Transverse colon (tissue), 4 donors: ENCODE data around the gene DTX1. TPM values are rescaled to one million over a fixed set of nuclear protein-coding genes. Genes with fewer than 3 reads are reported as not detected.

Experiments
- DNase-seq: peaks from one replicate; pipeline ENCODE4 v3.0.0-alpha.2; 2019
- H3K27ac ChIP-seq, 4 donors: fragments of 200-600 bp; sonication (generic); 2 replicates each; pipeline ENCODE4 v1.5.1; 2016 to 2018; ENCODE audit warnings: inconsistent platforms in 4 of 4
- H3K27me3 ChIP-seq: fragments of 200-600 bp; sonication (generic); 2 replicates; pipeline ENCODE4 v1.5.1; 2017; ENCODE audit warnings: inconsistent platforms
- H3K36me3 ChIP-seq, 4 donors: fragments of 200-600 bp; sonication (generic); 2 replicates each; pipeline ENCODE4 v1.5.1; 2017 to 2019; ENCODE audit warnings: inconsistent platforms in 4 of 4
- H3K4me1 ChIP-seq, 4 donors: fragments of 200-600 bp; sonication (generic); 2 replicates each; pipeline ENCODE4 v1.5.1; 2017 to 2020; ENCODE audit warnings: inconsistent platforms in 4 of 4
- H3K4me3 ChIP-seq, 4 donors: fragments of 200-600 bp; sonication (generic); 1 replicate in 1 of 4; 2 replicates in 3 of 4; pipeline versions ENCODE4 v1.5.1 to v1.6.1; 2017 to 2019; ENCODE audit warnings: inconsistent platforms in 4 of 4
- H3K9me3 ChIP-seq, 2 donors: fragments of 200-600 bp; sonication (generic); 2 replicates each; pipeline ENCODE4 v1.5.1; 2017 to 2019; ENCODE audit warnings: inconsistent platforms in 2 of 2
- CTCF ChIP-seq, 5 experiments: fragments of 200-600 bp in 3 of 5; fragments of 450-650 bp in 2 of 5; sonication (generic) in 3 of 5; IDR thresholded peaks; 1 replicate in 2 of 5; 2 replicates in 3 of 5; pipeline ENCODE4 v1.5.1; 2016 to 2017; ENCODE audit warnings: antibody characterized with exemption in 5 of 5, inconsistent platforms in 3 of 5, mild to moderate bottlenecking in 2 of 5, moderate library complexity in 1 of 5
- EP300 ChIP-seq: sonication (generic); formaldehyde crosslinking; IDR thresholded peaks from one replicate; pipeline ENCODE4 v1.6.1; 2017; ENCODE audit warnings: antibody characterized with exemption, low read depth
- POLR2A ChIP-seq: fragments of 450-650 bp; IDR thresholded peaks from one replicate; pipeline ENCODE4 v1.6.1; 2016; ENCODE audit warnings: antibody characterized with exemption, mild to moderate bottlenecking, moderate library complexity
- POLR2AphosphoS5 ChIP-seq, 3 donors: sonication (generic); formaldehyde crosslinking; IDR thresholded peaks; one replicate each; pipeline ENCODE4 v1.6.1; 2016; ENCODE audit warnings: antibody characterized with exemption in 3 of 3
- whole genome bisulfite sequencing, 2 donors: methylation state at CpG; one replicate each; pipeline ENCODE4 v1.1.5; 2018; ENCODE audit warnings: low coverage in 1 of 2; 5-methylcytosine and 5-hydroxymethylcytosine counted together
- in situ Hi-C, 4 donors: fragments of 200-750 bp; cut with MboI; loops; one replicate each; pipeline versions ENCODE4 v1.15.0 to v1.15.1; 2017; ENCODE audit warnings: low sequenced_read_pairs in 3 of 4, low pct_ligation_motif_present in 1 of 4, low pct_unique_long_range_greater_than_20kb in 1 of 4
- intact Hi-C: fragments of 100-400 bp; cut with DNase I; formaldehyde crosslinking; loops from one replicate; pipeline ENCODE4 v1.15.1; 2023; ENCODE audit warnings: low total_unique reads
- total RNA-seq, 4 donors: library from RNA; depleted of rRNA; stranded (reverse); fragments of >200 nt; gene quantifications; one replicate each; pipeline ENCODE4 v1.1.0, GENCODE V29; 2016

The DTX1 gene
- total RNA-seq, 4 donors from 2014 or later = 1.00 to 4.3 (median 3.0) TPM

- TF ChIP-seq POLR2A (no peak), POLR2AphosphoS5 (IDR thresholded peaks at IDR 0.05) (no peak), CTCF (IDR thresholded peaks at IDR 0.05) (no peak), EP300 (no peak)
- Histone ChIP-seq H3K27ac (no peak overlapping the region), H3K27me3 (no peaks in the 10 kb centered on the region), H3K9me3 (no peaks in the 10 kb centered on the region), H3K36me3 (no peaks in the 10 kb centered on the region), H3K4me1 (no peaks in the 10 kb centered on the region), H3K4me3 (no peak overlapping the region)
- no peak for DNase-seq
- in situ Hi-C loops (no loop called here), intact Hi-C loops (no loop called here)
- WGBS, 2 donors = 79% methylated on average over 5 of the region's 5 CpGs; no CpG with 5 or more reads in 1 of the 2 donors
Observed at GRCh38 chr12:113109360-113109759, 52.8 kb downstream of the DTX1 start.

- no peaks in the 10 kb centered on the region for H3K36me3 ChIP-seq
- TF ChIP-seq EP300 (no peak), POLR2AphosphoS5 (IDR thresholded peaks at IDR 0.05) (no peak), CTCF (IDR thresholded peaks at IDR 0.05) (no peak), POLR2A (no peak)
- no peaks in the 10 kb centered on the region for H3K9me3 ChIP-seq
- H3K4me3 ChIP-seq = no peak overlapping the region
- H3K27me3 ChIP-seq = peaks cover 5% of the 10 kb centered on the region
- WGBS, 2 donors = 63% methylated on average over 7 of the region's 7 CpGs; no CpG with 5 or more reads in 1 of the 2 donors
- no peaks in the 10 kb centered on the region for H3K4me1 ChIP-seq
- in situ Hi-C loops = no loop called here
- intact Hi-C loops = no loop called here
- no peak for DNase-seq
- no peak overlapping the region for H3K27ac ChIP-seq
Observed at GRCh38 chr12:113109872-113110599, 53.5 kb downstream of the DTX1 start.

- in situ Hi-C loops = no loop called here
- WGBS, 2 donors = 73 to 83% methylated on average over 3 of the region's 3 CpGs
- H3K4me3 ChIP-seq = no peak overlapping the region
- H3K36me3 ChIP-seq = no peaks in the 10 kb centered on the region
- intact Hi-C loops = no loop called here
- H3K27ac ChIP-seq = no peak overlapping the region
- no peak for TF ChIP-seq POLR2A
- no peak for TF ChIP-seq EP300
- no peak for TF ChIP-seq POLR2AphosphoS5 (IDR thresholded peaks at IDR 0.05)
- no peak for TF ChIP-seq CTCF (IDR thresholded peaks at IDR 0.05)
- H3K27me3 ChIP-seq = peaks cover 5% of the 10 kb centered on the region
- no peaks in the 10 kb centered on the region for H3K4me1 ChIP-seq
- no peaks in the 10 kb centered on the region for H3K9me3 ChIP-seq
- DNase-seq = no peak
Observed at GRCh38 chr12:113111247-113111646, 54.7 kb downstream of the DTX1 start.

- TF ChIP-seq POLR2AphosphoS5 (IDR thresholded peaks at IDR 0.05) (no peak), CTCF (IDR thresholded peaks at IDR 0.05) (no peak), POLR2A (no peak), EP300 (no peak)
- 77 to 81% methylated on average over 9 to 39 of the region's 39 CpGs for WGBS, 2 donors
- intact Hi-C loops = no loop called here
Observed at GRCh38 chr12:113112043-113112899, 55.7 kb downstream of the DTX1 start.

More at GRCh38 chr12:113112043-113112899, 55.7 kb downstream of the DTX1 start:
- no peaks in the 10 kb centered on the region for H3K4me1 ChIP-seq
- H3K27ac ChIP-seq = no peak overlapping the region
- no peak for DNase-seq
- no peaks in the 10 kb centered on the region for H3K9me3 ChIP-seq
- no peaks in the 10 kb centered on the region for H3K36me3 ChIP-seq
- H3K4me3 ChIP-seq = no peak overlapping the region
- in situ Hi-C loops = no loop called here
- H3K27me3 ChIP-seq = peaks cover 5% of the 10 kb centered on the region
